Mesendoderm (in vitro differentiated cells): ENCODE results near the gene MPPED1.

ENCODE experiments used
- DNase-seq: peaks from one replicate; pipeline ENCODE4 v3.0.0; 2013
- H2AK5ac ChIP-seq: 2 replicates; pipeline ENCODE4 v1.6.1; 2013; ENCODE audit warnings: low read length, inconsistent platforms
- H2BK120ac ChIP-seq: 2 replicates; pipeline ENCODE4 v1.6.1; 2013; ENCODE audit warnings: low read depth, mild to moderate bottlenecking, low read length, moderate library complexity, mixed read lengths
- H2BK15ac ChIP-seq: replicated peaks from 2 replicates; pipeline ENCODE4 v1.6.1; 2013; ENCODE audit warnings: low read depth, mild to moderate bottlenecking, moderate library complexity
- H2BK5ac ChIP-seq: 2 replicates; pipeline ENCODE4 v1.6.1; 2013; ENCODE audit warnings: low read length, inconsistent platforms
- H3K18ac ChIP-seq: 2 replicates; pipeline ENCODE4 v1.6.1; 2013; ENCODE audit warnings: mild to moderate bottlenecking, low read length, mixed read lengths
- H3K23ac ChIP-seq: one replicate; pipeline ENCODE4 v1.6.1; 2013; ENCODE audit warnings: low read length
- H3K27ac ChIP-seq: 2 replicates; pipeline ENCODE4 v1.5.1; 2013; ENCODE audit warnings: low read depth, mild to moderate bottlenecking, inconsistent platforms, low read length, moderate library complexity
- H3K27me3 ChIP-seq: 2 replicates; pipeline ENCODE4 v1.6.1; 2013; ENCODE audit warnings: low read length, control low read depth, mild to moderate bottlenecking, inconsistent platforms; ENCODE audit not compliant: insufficient read depth, poor library complexity
- H3K36me3 ChIP-seq: 2 replicates; pipeline ENCODE4 v1.6.1; 2013; ENCODE audit warnings: low read length, inconsistent platforms; ENCODE audit not compliant: control insufficient read depth, insufficient read depth
- H3K4ac ChIP-seq: one replicate; pipeline ENCODE4 v1.6.1; 2013; ENCODE audit warnings: low read depth, mild to moderate bottlenecking, low read length, moderate library complexity
- H3K4me1 ChIP-seq: 2 replicates; pipeline ENCODE4 v1.6.1; 2013; ENCODE audit warnings: low read depth, low read length, inconsistent platforms; ENCODE audit not compliant: control insufficient read depth
- H3K4me2 ChIP-seq: 2 replicates; pipeline ENCODE4 v1.6.1; 2013; ENCODE audit warnings: low read length
- H3K4me3 ChIP-seq: 2 replicates; pipeline ENCODE4 v1.5.1; 2013; ENCODE audit warnings: mild to moderate bottlenecking, low read length
- H3K56ac ChIP-seq: one replicate; pipeline ENCODE4 v1.6.1; 2013; ENCODE audit warnings: low read length
- H3K79me1 ChIP-seq: 2 replicates; pipeline ENCODE4 v1.6.1; 2013; ENCODE audit warnings: low read length, inconsistent platforms
- H3K79me2 ChIP-seq: 2 replicates; pipeline ENCODE4 v1.6.1; 2013; ENCODE audit warnings: mild to moderate bottlenecking, low read length; ENCODE audit not compliant: control insufficient read depth, insufficient read depth
- H3K9ac ChIP-seq: 2 replicates; pipeline ENCODE4 v1.6.1; 2013; ENCODE audit warnings: low read length, inconsistent platforms
- H4K5ac ChIP-seq: one replicate; pipeline ENCODE4 v1.6.1; 2013; ENCODE audit warnings: low read length
- H4K8ac ChIP-seq: one replicate; pipeline ENCODE4 v1.6.1; 2013; ENCODE audit warnings: low read depth, mild to moderate bottlenecking, control low read depth, low read length, moderate library complexity
- WGBS: extraction: QIAGEN DNeasy Blood & Tissue Kit; methylation state at CpG from one replicate; pipeline ENCODE4 v1.1.7; 2013; ENCODE audit warnings: low lambda C conversion rate, missing lambda C conversion rate; ENCODE audit not compliant: insufficient coverage; ENCODE audit errors: extremely low coverage; 5-methylcytosine and 5-hydroxymethylcytosine counted together

The MPPED1 gene

GRCh38 chr22:43435851-43436811, 24.3 kb downstream of the MPPED1 start:
- Histone ChIP-seq H3K27me3 (no peaks in the 10 kb centered on the region), H3K4me1 (no peaks in the 10 kb centered on the region), H3K79me1 (no peaks in the 10 kb centered on the region), H4K5ac (no peak overlapping the region), H3K79me2 (no peaks in the 10 kb centered on the region), H2BK120ac (no peak overlapping the region), H4K8ac (no peak overlapping the region), H3K9ac (no peak overlapping the region), H3K18ac (no peak overlapping the region), H2BK5ac (no peak overlapping the region), H2BK15ac (no peak overlapping the region), H3K4ac (no peak overlapping the region), H3K23ac (no peak overlapping the region), H3K4me2 (no peak overlapping the region), H3K27ac (no peak overlapping the region), H2AK5ac (no peak overlapping the region), H3K36me3 (no peaks in the 10 kb centered on the region), H3K4me3 (no peak overlapping the region), H3K56ac (no peak overlapping the region)
- no peak for DNase-seq
- WGBS = no CpG with 5 or more reads among the region's 26 CpGs

GRCh38 chr22:43436868-43437267, 25.1 kb downstream of the MPPED1 start:
- H3K23ac ChIP-seq = no peak overlapping the region
- H2AK5ac ChIP-seq = no peak overlapping the region
- no peak overlapping the region for H2BK15ac ChIP-seq
- no peak overlapping the region for H4K5ac ChIP-seq
- no peak overlapping the region for H2BK5ac ChIP-seq
- H3K18ac ChIP-seq = no peak overlapping the region
- no peak for DNase-seq
- no peak overlapping the region for H2BK120ac ChIP-seq
- no peak overlapping the region for H3K4ac ChIP-seq
- H3K36me3 ChIP-seq = no peaks in the 10 kb centered on the region
- no peaks in the 10 kb centered on the region for H3K27me3 ChIP-seq
- H3K4me3 ChIP-seq = no peak overlapping the region
- H3K79me1 ChIP-seq = no peaks in the 10 kb centered on the region
- no peak overlapping the region for H3K9ac ChIP-seq
- H3K79me2 ChIP-seq = no peaks in the 10 kb centered on the region
- WGBS = no CpG with 5 or more reads among the region's 5 CpGs
- H3K4me2 ChIP-seq = no peak overlapping the region
- H3K4me1 ChIP-seq = no peaks in the 10 kb centered on the region
- no peak overlapping the region for H4K8ac ChIP-seq
- no peak overlapping the region for H3K56ac ChIP-seq
- no peak overlapping the region for H3K27ac ChIP-seq

DNA sequence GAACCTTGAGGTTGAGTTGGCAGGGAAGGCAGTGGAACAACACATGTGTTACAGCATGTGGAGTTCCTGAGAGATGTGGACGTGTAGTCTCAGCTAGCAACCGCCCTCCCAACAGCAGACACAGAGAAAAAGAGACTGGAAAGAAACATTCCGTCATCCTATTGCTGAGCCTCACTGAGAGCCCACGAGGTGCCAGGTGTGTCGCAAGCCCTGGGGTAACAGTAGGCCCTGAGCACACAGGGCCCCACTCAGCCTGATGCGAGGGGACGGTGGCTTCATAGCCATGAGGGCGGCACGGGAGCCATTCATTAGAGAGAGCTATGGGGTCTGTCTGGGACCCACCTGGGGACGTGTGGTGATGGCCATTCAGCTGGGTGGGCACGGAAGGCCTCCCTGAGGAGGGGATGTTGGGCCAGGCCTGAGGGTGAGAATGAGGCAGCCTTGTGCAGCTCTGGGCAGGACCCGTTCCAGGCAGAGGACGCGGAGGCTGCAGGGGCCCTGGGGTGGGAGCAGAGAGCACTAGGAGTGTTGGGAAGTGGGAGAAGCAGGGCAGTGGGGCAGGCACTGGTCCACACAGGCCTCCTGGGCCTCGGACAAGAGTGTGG, 26.2 kb downstream of the MPPED1 start:
- no peak for DNase-seq
- Histone ChIP-seq H3K18ac (no peak overlapping the region), H3K27ac (no peak overlapping the region), H3K56ac (no peak overlapping the region), H3K9ac (no peak overlapping the region), H3K27me3 (no peaks in the 10 kb centered on the region), H4K5ac (no peak overlapping the region), H2BK15ac (no peak overlapping the region), H2BK5ac (no peak overlapping the region), H4K8ac (no peak overlapping the region), H3K79me1 (no peaks in the 10 kb centered on the region), H2AK5ac (no peak overlapping the region), H3K23ac (no peak overlapping the region), H3K4me1 (no peaks in the 10 kb centered on the region), H3K4ac (no peak overlapping the region), H3K4me3 (no peak overlapping the region), H2BK120ac (no peak overlapping the region), H3K36me3 (no peaks in the 10 kb centered on the region), H3K4me2 (no peak overlapping the region), H3K79me2 (no peaks in the 10 kb centered on the region)
- WGBS = no CpG with 5 or more reads among the region's 15 CpGs

GRCh38 chr22:43438666-43439347, 27.0 kb downstream of the MPPED1 start:
- Histone ChIP-seq H3K4ac (no peak overlapping the region), H2AK5ac (no peak overlapping the region), H3K27me3 (no peaks in the 10 kb centered on the region), H3K4me3 (no peak overlapping the region), H3K79me2 (no peaks in the 10 kb centered on the region), H3K56ac (no peak overlapping the region), H3K4me1 (no peaks in the 10 kb centered on the region), H3K79me1 (no peaks in the 10 kb centered on the region), H3K27ac (no peak overlapping the region), H2BK15ac (no peak overlapping the region), H2BK5ac (no peak overlapping the region), H4K8ac (no peak overlapping the region), H4K5ac (no peak overlapping the region), H3K9ac (no peak overlapping the region), H3K23ac (no peak overlapping the region), H3K36me3 (no peaks in the 10 kb centered on the region), H3K4me2 (no peak overlapping the region), H2BK120ac (no peak overlapping the region), H3K18ac (no peak overlapping the region)
- no CpG with 5 or more reads among the region's 17 CpGs for WGBS
- DNase-seq = no peak

- no peak overlapping the region for H3K4me3 ChIP-seq
- no peak overlapping the region for H2BK15ac ChIP-seq
- no peak overlapping the region for H2BK120ac ChIP-seq
- H3K4ac ChIP-seq = no peak overlapping the region
- no peak overlapping the region for H4K8ac ChIP-seq
- no peak overlapping the region for H3K9ac ChIP-seq
- no peak for DNase-seq
- H2BK5ac ChIP-seq = no peak overlapping the region
- no peak overlapping the region for H3K4me2 ChIP-seq
- no peak overlapping the region for H3K56ac ChIP-seq
- no peak overlapping the region for H3K23ac ChIP-seq
- H2AK5ac ChIP-seq = no peak overlapping the region
- no peaks in the 10 kb centered on the region for H3K4me1 ChIP-seq
- no peak overlapping the region for H3K18ac ChIP-seq
- H3K27me3 ChIP-seq = no peaks in the 10 kb centered on the region
- no peak overlapping the region for H3K27ac ChIP-seq
- H3K79me2 ChIP-seq = no peaks in the 10 kb centered on the region
- H3K79me1 ChIP-seq = no peaks in the 10 kb centered on the region
- no peaks in the 10 kb centered on the region for H3K36me3 ChIP-seq
- no peak overlapping the region for H4K5ac ChIP-seq
- WGBS = no CpG with 5 or more reads among the region's 18 CpGs
Measured at GRCh38 chr22:43439368-43440103, 27.7 kb downstream of the MPPED1 start.
